HG03460 (cell line): ENCODE results near the gene CYP4B1.

ENCODE experiments used
- ATAC-seq: cut with Tn5 transposase; IDR thresholded peaks from one replicate; pipeline ENCODE4 v1.9.1; 2021; ENCODE audit not compliant: unreplicated experiment

CYP4B1 gene

GRCh38 chr1:46793126-46793525 lies 5.7 kb upstream of the CYP4B1 start:
- no peak for ATAC-seq

- no peak for ATAC-seq
These were observed 963 bp upstream of the CYP4B1 start for GRCh38 chr1:46797696-46798470.

GRCh38 chr1:46800742-46801141 lies 1.9 kb downstream of the CYP4B1 start:
- no peak for ATAC-seq

- no peak for ATAC-seq
These were observed 2.6 kb downstream of the CYP4B1 start for GRCh38 chr1:46801323-46802055.

GRCh38 chr1:46802081-46802480 lies 3.2 kb downstream of the CYP4B1 start:
- no peak for ATAC-seq

- no peak for ATAC-seq
These were observed 4.2 kb downstream of the CYP4B1 start for GRCh38 chr1:46802901-46803574.

GRCh38 chr1:46804027-46804889 lies 5.4 kb downstream of the CYP4B1 start:
- no peak for ATAC-seq

- ATAC-seq, result no peak
These were observed 6.1 kb downstream of the CYP4B1 start for GRCh38 chr1:46804926-46805325.

GRCh38 chr1:46805755-46806154 lies 6.9 kb downstream of the CYP4B1 start:
- no peak for ATAC-seq

GRCh38 chr1:46806196-46807020 lies 7.6 kb downstream of the CYP4B1 start:
- no peak for ATAC-seq

GRCh38 chr1:46807046-46807972 lies 8.5 kb downstream of the CYP4B1 start:
- ATAC-seq, result no peak

- ATAC-seq, result no peak
These were observed 10.2 kb downstream of the CYP4B1 start for GRCh38 chr1:46809071-46809470.

GRCh38 chr1:46809904-46810303 lies 11.1 kb downstream of the CYP4B1 start:
- no peak for ATAC-seq

GRCh38 chr1:46810596-46810995 lies 11.8 kb downstream of the CYP4B1 start:
- no peak for ATAC-seq

- ATAC-seq, result no peak
These were observed 12.2 kb downstream of the CYP4B1 start for GRCh38 chr1:46811053-46811452.

- ATAC-seq, result no peak
These were observed 13.5 kb downstream of the CYP4B1 start for GRCh38 chr1:46812065-46812963.

GRCh38 chr1:46812996-46813857 lies 14.4 kb downstream of the CYP4B1 start:
- ATAC-seq, result no peak
